ENCODE data around the gene TMEM117. TPM values are rescaled to one million over a fixed set of nuclear protein-coding genes. Genes with fewer than 3 reads are reported as not detected.
A peak's percentile ranks its signal among the peaks of the same experiment; 100 is the strongest.

TMEM117 gene
- total and polyA plus RNA-seq, 2 experiments from 2014 or later = 18.0 to 21.0 TPM

GRCh38 chr12:43964033-43964432, 128.2 kb downstream of the TMEM117 start:
- no peaks in the 10 kb centered on the region for H3K4me1 ChIP-seq (ENCODE audit: low read depth)
- H3K9me3 ChIP-seq (ENCODE audit: low read depth) = no peaks in the 10 kb centered on the region
- no peak for TF ChIP-seq CTCF (IDR thresholded peaks at IDR 0.05; ENCODE audit: low read depth, low read length)
- H3K36me3 ChIP-seq = no peaks in the 10 kb centered on the region
- peak in 1 of 2 donors; percentile 1 for DNase-seq (ENCODE audit: low read depth in 1 of 2, low spot score in 1 of 2)
- H3K27me3 ChIP-seq = no peaks in the 10 kb centered on the region
- H3K27ac ChIP-seq = no peak overlapping the region
- H3K4me3 ChIP-seq = no peak overlapping the region

- Histone ChIP-seq H3K4me1 (ENCODE audit: low read depth) (no peaks in the 10 kb centered on the region), H3K4me3 (no peak overlapping the region), H3K36me3 (no peaks in the 10 kb centered on the region), H3K27me3 (no peaks in the 10 kb centered on the region), H3K9me3 (ENCODE audit: low read depth) (no peaks in the 10 kb centered on the region), H3K27ac (no peak overlapping the region)
- DNase-seq (ENCODE audit: low read depth in 1 of 2, low spot score in 1 of 2) = peak in 1 of 2 donors; percentile 60
- no peak for TF ChIP-seq CTCF (IDR thresholded peaks at IDR 0.05; ENCODE audit: low read depth, low read length)
Observed at GRCh38 chr12:43964961-43965360, 129.1 kb downstream of the TMEM117 start.

GRCh38 chr12:43965899-43966298, 130.0 kb downstream of the TMEM117 start:
- Histone ChIP-seq H3K27ac (no peak overlapping the region), H3K36me3 (no peaks in the 10 kb centered on the region), H3K27me3 (no peaks in the 10 kb centered on the region), H3K9me3 (ENCODE audit: low read depth) (no peaks in the 10 kb centered on the region), H3K4me1 (ENCODE audit: low read depth) (no peaks in the 10 kb centered on the region), H3K4me3 (no peak overlapping the region)
- no peak for DNase-seq (ENCODE audit: low read depth in 1 of 2, low spot score in 1 of 2)
- TF ChIP-seq CTCF (IDR thresholded peaks at IDR 0.05; ENCODE audit: low read depth, low read length) = no peak

- Histone ChIP-seq H3K4me3 (no peak overlapping the region), H3K9me3 (ENCODE audit: low read depth) (no peaks in the 10 kb centered on the region), H3K4me1 (ENCODE audit: low read depth) (peaks cover 6% of the 10 kb centered on the region), H3K27me3 (no peaks in the 10 kb centered on the region), H3K27ac (no peak overlapping the region), H3K36me3 (no peaks in the 10 kb centered on the region)
- no peak for DNase-seq (ENCODE audit: low read depth in 1 of 2, low spot score in 1 of 2)
- TF ChIP-seq CTCF (IDR thresholded peaks at IDR 0.05; ENCODE audit: low read depth, low read length) = no peak
Observed at GRCh38 chr12:43968736-43969135, 132.9 kb downstream of the TMEM117 start.

- H3K9me3 ChIP-seq (ENCODE audit: low read depth) = no peaks in the 10 kb centered on the region
- peak in 1 of 2 donors; percentile 43 for DNase-seq (ENCODE audit: low read depth in 1 of 2, low spot score in 1 of 2)
- no peaks in the 10 kb centered on the region for H3K36me3 ChIP-seq
- H3K27ac ChIP-seq = no peak overlapping the region
- H3K27me3 ChIP-seq = no peaks in the 10 kb centered on the region
- TF ChIP-seq CTCF (IDR thresholded peaks at IDR 0.05; ENCODE audit: low read depth, low read length) = no peak
- peaks cover 6% of the 10 kb centered on the region for H3K4me1 ChIP-seq (ENCODE audit: low read depth)
- no peak overlapping the region for H3K4me3 ChIP-seq
Observed at GRCh38 chr12:43969882-43970281, 134.0 kb downstream of the TMEM117 start.

GRCh38 chr12:43973385-43973784, 137.5 kb downstream of the TMEM117 start:
- Histone ChIP-seq H3K36me3 (no peaks in the 10 kb centered on the region), H3K27me3 (no peaks in the 10 kb centered on the region)
- no peak for TF ChIP-seq CTCF (IDR thresholded peaks at IDR 0.05; ENCODE audit: low read depth, low read length)

More at GRCh38 chr12:43973385-43973784, 137.5 kb downstream of the TMEM117 start:
- no peak overlapping the region for H3K4me3 ChIP-seq
- no peaks in the 10 kb centered on the region for H3K9me3 ChIP-seq (ENCODE audit: low read depth)
- DNase-seq (ENCODE audit: low read depth in 1 of 2, low spot score in 1 of 2) = no peak
- no peak overlapping the region for H3K27ac ChIP-seq
- H3K4me1 ChIP-seq (ENCODE audit: low read depth) = peaks cover 6% of the 10 kb centered on the region

All from cardiac muscle cell (in vitro differentiated cells and primary cell).